PC-9 (cell line): ENCODE data around the gene CGRRF1. TPM values are rescaled to one million over a fixed set of nuclear protein-coding genes. Genes with fewer than 3 reads are reported as not detected.

Experiments
- BruUV-seq: library from RNA; stranded (reverse); fragments of 400-500 nt; replicated peaks from 2 replicates; lab custom pipeline; 2021; lab: Mats Ljungman, UMichigan
- CTCF ChIA-PET: fragments of 300-600 bp; sonication (Branson Sonifier 250); formaldehyde crosslinking; loops from one replicate; lab custom pipeline; 2022; ENCODE audit warnings: antibody characterized with exemption; lab: Charles Lee
- POLR2A ChIA-PET: fragments of 300-600 bp; sonication (Branson Sonifier 250); formaldehyde crosslinking; loops from one replicate; lab custom pipeline; 2022; ENCODE audit warnings: antibody characterized with exemption; ENCODE audit not compliant: unreplicated experiment; lab: Charles Lee
- DNase-seq, 2 experiments: peaks; one replicate each; pipeline versions ENCODE4 v3.0.0 to v3.0.0-alpha.2; 2015 to 2022; ENCODE audit warnings: mixed read lengths in 1 of 2
- H2AFZ ChIP-seq: fragments of 200-600 bp; sonication (generic); 2 replicates; pipeline ENCODE4 v1.8.1; 2017; ENCODE audit warnings: antibody characterized with exemption
- H3F3A ChIP-seq: fragments of 200-600 bp; sonication (generic); 2 replicates; pipeline ENCODE4 v1.8.1; 2017; ENCODE audit warnings: antibody characterized with exemption, mild to moderate bottlenecking, low read depth; ENCODE audit not compliant: insufficient read depth
- H3K27ac ChIP-seq: fragments of 200-600 bp; sonication (generic); 2 replicates; pipeline ENCODE4 v1.6.1; 2016; ENCODE audit warnings: mixed run types
- H3K27me3 ChIP-seq: fragments of 200-600 bp; sonication (generic); 2 replicates; pipeline ENCODE4 v1.6.1; 2016; ENCODE audit warnings: low read depth, mixed run types; ENCODE audit not compliant: insufficient read depth
- H3K36me3 ChIP-seq: fragments of 200-600 bp; sonication (generic); 2 replicates; pipeline ENCODE4 v1.6.1; 2016; ENCODE audit warnings: low read depth, mixed run types
- H3K4me1 ChIP-seq: fragments of 200-600 bp; sonication (generic); replicated peaks from 2 replicates; pipeline ENCODE4 v1.6.1; 2016; ENCODE audit warnings: mixed run types; ENCODE audit not compliant: insufficient read depth
- H3K4me2 ChIP-seq: fragments of 200-600 bp; sonication (generic); 2 replicates; pipeline ENCODE4 v1.6.1; 2017; ENCODE audit warnings: mixed run types
- H3K4me3 ChIP-seq: fragments of 200-600 bp; sonication (generic); 2 replicates; pipeline ENCODE4 v1.6.1; 2016; ENCODE audit warnings: mixed run types
- H3K79me2 ChIP-seq: fragments of 200-600 bp; sonication (generic); 2 replicates; pipeline ENCODE4 v1.6.1; 2017; ENCODE audit warnings: low read depth, mixed run types
- H3K9me2 ChIP-seq: fragments of 200-600 bp; sonication (generic); 2 replicates; pipeline ENCODE4 v1.8.1; 2017; ENCODE audit warnings: mild to moderate bottlenecking; ENCODE audit not compliant: insufficient read depth
- H3K9me3 ChIP-seq: fragments of 200-600 bp; sonication (generic); 2 replicates; pipeline ENCODE4 v1.8.1; 2016; ENCODE audit warnings: low read depth; ENCODE audit not compliant: insufficient read depth
- H4K20me1 ChIP-seq: fragments of 200-600 bp; sonication (generic); 2 replicates; pipeline ENCODE4 v1.8.1; 2017; ENCODE audit not compliant: insufficient read depth
- EZH2 ChIP-seq: fragments of 200-600 bp; sonication (generic); IDR thresholded peaks from 2 replicates; pipeline ENCODE4 v1.8.0; 2017; ENCODE audit warnings: antibody characterized with exemption, low read depth
- intact Hi-C: fragments of 100-400 bp; cut with micrococcal nuclease; formaldehyde crosslinking; loops from one replicate; pipeline ENCODE4 v1.10.0; 2022; ENCODE audit not compliant: unreplicated experiment
- total RNA-seq: library from RNA; stranded (reverse); gene quantifications from 2 replicates; pipeline ENCODE4 v1.2.3, GENCODE V29; 2021
- TF ChIP-seq, protein P1 (sequence below): fragments of 200-600 bp; sonication (generic); conservative IDR thresholded peaks from 2 replicates; pipeline ENCODE4 v1.6.1; 2017; ENCODE audit warnings: mixed run types, antibody characterized with exemption, mild to moderate bottlenecking, moderate library complexity

The CGRRF1 gene
- total RNA-seq, 1 experiment from 2014 or later: 11.3 TPM

- no peak for DNase-seq
- Histone ChIP-seq H3K4me2 (no peak overlapping the region), H3K36me3 (no peaks in the 10 kb centered on the region), H3K4me3 (no peak overlapping the region), H3K79me2 (no peaks in the 10 kb centered on the region), H3K4me1 (no peaks in the 10 kb centered on the region), H3F3A (no peaks in the 10 kb centered on the region), H3K27me3 (no peaks in the 10 kb centered on the region), H2AFZ (no peak overlapping the region), H3K9me3 (0 out of 2 replicates have a peak, but pooled peaks cover 5% of the 10 kb centered on the region), H4K20me1 (no peaks in the 10 kb centered on the region), H3K9me2 (no peaks in the 10 kb centered on the region), H3K27ac (no peak overlapping the region)
- BruUV-seq: no TSS peak
- TF ChIP-seq EZH2: no peak
- TF ChIP-seq, protein P1, sequence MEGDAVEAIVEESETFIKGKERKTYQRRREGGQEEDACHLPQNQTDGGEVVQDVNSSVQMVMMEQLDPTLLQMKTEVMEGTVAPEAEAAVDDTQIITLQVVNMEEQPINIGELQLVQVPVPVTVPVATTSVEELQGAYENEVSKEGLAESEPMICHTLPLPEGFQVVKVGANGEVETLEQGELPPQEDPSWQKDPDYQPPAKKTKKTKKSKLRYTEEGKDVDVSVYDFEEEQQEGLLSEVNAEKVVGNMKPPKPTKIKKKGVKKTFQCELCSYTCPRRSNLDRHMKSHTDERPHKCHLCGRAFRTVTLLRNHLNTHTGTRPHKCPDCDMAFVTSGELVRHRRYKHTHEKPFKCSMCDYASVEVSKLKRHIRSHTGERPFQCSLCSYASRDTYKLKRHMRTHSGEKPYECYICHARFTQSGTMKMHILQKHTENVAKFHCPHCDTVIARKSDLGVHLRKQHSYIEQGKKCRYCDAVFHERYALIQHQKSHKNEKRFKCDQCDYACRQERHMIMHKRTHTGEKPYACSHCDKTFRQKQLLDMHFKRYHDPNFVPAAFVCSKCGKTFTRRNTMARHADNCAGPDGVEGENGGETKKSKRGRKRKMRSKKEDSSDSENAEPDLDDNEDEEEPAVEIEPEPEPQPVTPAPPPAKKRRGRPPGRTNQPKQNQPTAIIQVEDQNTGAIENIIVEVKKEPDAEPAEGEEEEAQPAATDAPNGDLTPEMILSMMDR: no peak
- POLR2A ChIA-PET: no interaction called here
- intact Hi-C loops: no loop called here
- CTCF ChIA-PET: no interaction called here
These were observed 42.4 kb upstream of the CGRRF1 start for GRCh38 chr14:54467280-54467679.

DNA sequence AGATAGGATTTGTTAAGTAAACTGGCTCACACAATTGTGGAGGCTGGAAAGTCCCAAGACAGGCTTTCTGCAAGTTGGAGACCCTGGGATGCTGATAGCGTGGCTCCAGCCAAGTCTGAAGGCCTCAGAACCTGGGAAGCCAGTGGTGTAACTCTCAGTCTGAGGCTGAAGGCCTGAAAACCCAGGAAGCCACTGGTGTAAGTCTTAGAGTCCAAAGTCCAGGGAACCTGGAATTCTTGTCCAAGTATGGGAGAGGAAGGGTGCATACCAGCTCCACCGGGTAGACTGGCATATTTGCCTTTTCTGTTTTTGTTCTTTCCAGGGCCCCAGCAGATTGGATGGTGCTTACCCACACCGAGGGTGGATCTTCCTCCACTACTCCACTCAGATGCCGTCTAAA, 39.0 kb upstream of the CGRRF1 start:
- H3K27me3 ChIP-seq: no peaks in the 10 kb centered on the region
- no peaks in the 10 kb centered on the region for H3K4me1 ChIP-seq
- H3K9me3 ChIP-seq: 0 out of 2 replicates have a peak, but pooled peaks cover 5% of the 10 kb centered on the region
- no peaks in the 10 kb centered on the region; the same call in 1 of the 2 replicates for H3F3A ChIP-seq
- no peaks in the 10 kb centered on the region for H3K9me2 ChIP-seq
- TF ChIP-seq EZH2: no peak
- TF ChIP-seq, protein P1: no peak
- no TSS peak for BruUV-seq
- no peak overlapping the region for H3K4me2 ChIP-seq
- no peak for DNase-seq
- intact Hi-C loops: no loop called here
- ChIA-PET POLR2A (no interaction called here), CTCF (no interaction called here)
- no peak overlapping the region for H2AFZ ChIP-seq
- no peak overlapping the region for H3K27ac ChIP-seq
- H3K4me3 ChIP-seq: no peak overlapping the region
- H3K36me3 ChIP-seq: no peaks in the 10 kb centered on the region
- H3K79me2 ChIP-seq: no peaks in the 10 kb centered on the region
- H4K20me1 ChIP-seq: no peaks in the 10 kb centered on the region

GRCh38 chr14:54471641-54472040, 38.1 kb upstream of the CGRRF1 start:
- Histone ChIP-seq H3F3A (no peaks in the 10 kb centered on the region; the same call in 1 of the 2 replicates), H3K27me3 (no peaks in the 10 kb centered on the region), H3K79me2 (no peaks in the 10 kb centered on the region), H4K20me1 (no peaks in the 10 kb centered on the region), H2AFZ (no peak overlapping the region), H3K4me2 (no peak overlapping the region), H3K9me2 (no peaks in the 10 kb centered on the region), H3K27ac (no peak overlapping the region), H3K4me1 (no peaks in the 10 kb centered on the region), H3K4me3 (no peak overlapping the region), H3K36me3 (no peaks in the 10 kb centered on the region), H3K9me3 (0 out of 2 replicates have a peak, but pooled peaks cover 5% of the 10 kb centered on the region)
- DNase-seq: no peak
- CTCF ChIA-PET: no interaction called here
- no TSS peak for BruUV-seq
- POLR2A ChIA-PET: no interaction called here
- TF ChIP-seq EZH2: no peak
- TF ChIP-seq, protein P1: no peak
- intact Hi-C loops: no loop called here
